NK-92 treated with Interleukin-12 subunit alpha and Interleukin-12 subunit beta, amount 100 ng/mL, for 24 hours (cell line): ENCODE data around the gene HBD.
"Not testable (repeated sequence)": the region's sequence is repeated elsewhere in the genome, so short reads cannot be mapped to it uniquely, and the experiment has no call there.

ENCODE experiments used
- DNase-seq: peaks from one replicate; lab custom pipeline; 2025; lab: John Stamatoyannopoulos, UW

The HBD gene

DNA sequence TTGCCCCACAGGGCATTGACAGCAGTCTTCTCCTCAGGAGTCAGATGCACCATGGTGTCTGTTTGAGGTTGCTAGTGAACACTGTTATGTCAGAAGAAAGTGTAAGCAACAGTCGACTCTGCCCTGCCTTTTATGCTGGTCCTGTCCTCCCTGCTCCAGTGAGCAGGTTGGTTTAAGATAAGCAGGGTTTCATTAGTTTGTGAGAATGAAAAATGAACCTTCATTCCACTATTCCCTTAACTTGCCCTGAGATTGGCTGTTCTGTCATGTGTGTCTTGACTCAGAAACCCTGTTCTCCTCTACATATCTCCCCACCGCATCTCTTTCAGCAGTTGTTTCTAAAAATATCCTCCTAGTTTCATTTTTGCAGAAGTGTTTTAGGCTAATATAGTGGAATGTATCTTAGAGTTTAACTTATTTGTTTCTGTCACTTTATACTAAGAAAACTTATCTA lies at the start of gene HBD:
HBD (minus strand) TSS at position 103 of the 454 bp plus-strand sequence; CDS start at position 53, 50 bp downstream.
- no peak for DNase-seq

DNA sequence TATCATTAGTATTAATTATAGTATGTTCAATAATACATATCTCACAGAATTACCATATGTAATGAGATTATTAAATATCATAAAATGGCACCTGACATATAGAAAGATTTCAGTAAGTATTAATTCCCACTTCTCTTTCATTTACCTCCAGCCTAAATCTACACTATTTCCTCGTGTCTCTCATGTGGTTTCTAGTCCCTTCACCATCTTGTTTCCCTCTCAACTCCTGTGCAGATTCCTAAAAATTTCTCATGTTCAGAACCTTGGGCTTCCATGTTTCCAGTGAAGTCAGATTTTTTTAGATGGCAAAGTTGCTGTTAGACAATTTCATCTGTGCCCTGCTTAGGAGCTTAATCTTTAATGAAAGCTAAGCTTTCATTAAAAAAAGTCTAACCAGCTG lies 49.6 kb upstream of the HBD start:
- no peak for DNase-seq

DNA sequence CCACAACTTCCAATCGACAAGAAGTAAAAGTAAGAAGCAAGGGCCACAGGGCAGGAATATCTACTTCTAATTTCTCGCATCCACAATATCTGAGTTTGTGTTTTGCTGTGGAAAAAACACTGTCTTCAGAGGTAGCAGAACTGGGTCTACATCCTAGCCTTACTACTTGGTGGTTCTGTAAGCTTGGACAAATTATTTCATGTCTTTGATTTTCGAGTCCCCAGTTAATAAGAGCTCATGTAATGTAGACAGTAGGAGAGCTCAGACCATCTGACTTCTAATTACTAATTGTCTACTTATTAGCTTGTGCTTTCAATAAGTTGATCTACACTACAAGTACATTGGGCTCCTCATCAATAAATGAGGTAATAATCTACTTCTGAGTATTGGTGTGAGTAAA lies 48.8 kb upstream of the HBD start:
- DNase-seq, result no peak

GRCh38 chr11:5282628-5283027 lies 48.3 kb upstream of the HBD start:
- DNase-seq, result no peak

GRCh38 chr11:5281596-5281995 lies 47.3 kb upstream of the HBD start:
- no peak for DNase-seq

DNA sequence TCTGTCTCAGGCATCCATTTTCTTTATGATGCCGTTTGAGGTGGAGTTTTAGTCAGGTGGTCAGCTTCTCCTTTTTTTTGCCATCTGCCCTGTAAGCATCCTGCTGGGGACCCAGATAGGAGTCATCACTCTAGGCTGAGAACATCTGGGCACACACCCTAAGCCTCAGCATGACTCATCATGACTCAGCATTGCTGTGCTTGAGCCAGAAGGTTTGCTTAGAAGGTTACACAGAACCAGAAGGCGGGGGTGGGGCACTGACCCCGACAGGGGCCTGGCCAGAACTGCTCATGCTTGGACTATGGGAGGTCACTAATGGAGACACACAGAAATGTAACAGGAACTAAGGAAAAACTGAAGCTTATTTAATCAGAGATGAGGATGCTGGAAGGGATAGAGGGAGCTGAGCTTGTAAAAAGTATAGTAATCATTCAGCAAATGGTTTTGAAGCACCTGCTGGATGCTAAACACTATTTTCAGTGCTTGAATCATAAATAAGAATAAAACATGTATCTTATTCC lies 46.4 kb upstream of the HBD start:
- peak; percentile 80 for DNase-seq

DNA sequence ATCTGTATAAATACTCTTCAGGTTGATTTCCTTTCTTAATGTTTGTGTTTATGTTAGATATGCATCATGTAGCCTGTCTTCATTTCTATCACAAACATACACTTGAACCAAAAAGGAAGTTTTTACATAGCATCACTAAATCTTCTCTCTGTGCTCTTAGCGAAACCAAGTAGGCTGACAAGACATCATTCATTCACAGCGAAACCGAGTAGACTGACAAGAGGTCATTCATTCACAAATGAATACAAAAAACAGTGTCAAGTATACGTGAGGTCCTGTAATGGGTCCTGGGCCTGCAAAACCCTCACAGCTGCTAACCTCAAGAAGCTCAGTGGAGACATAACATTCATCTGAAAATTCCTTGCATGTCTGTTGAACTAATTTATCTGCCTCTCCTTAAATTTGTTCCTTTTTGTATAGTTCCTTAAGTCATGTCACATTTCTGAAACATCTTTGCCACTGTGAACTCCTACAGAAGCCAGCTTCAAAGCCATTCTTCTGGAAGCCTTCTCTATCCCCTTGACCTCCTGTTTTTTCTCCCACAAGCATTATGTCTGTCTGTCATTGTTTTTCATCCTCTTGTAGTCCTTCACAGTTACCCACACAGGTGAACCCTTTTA lies 45.3 kb upstream of the HBD start:
- no peak for DNase-seq

DNA sequence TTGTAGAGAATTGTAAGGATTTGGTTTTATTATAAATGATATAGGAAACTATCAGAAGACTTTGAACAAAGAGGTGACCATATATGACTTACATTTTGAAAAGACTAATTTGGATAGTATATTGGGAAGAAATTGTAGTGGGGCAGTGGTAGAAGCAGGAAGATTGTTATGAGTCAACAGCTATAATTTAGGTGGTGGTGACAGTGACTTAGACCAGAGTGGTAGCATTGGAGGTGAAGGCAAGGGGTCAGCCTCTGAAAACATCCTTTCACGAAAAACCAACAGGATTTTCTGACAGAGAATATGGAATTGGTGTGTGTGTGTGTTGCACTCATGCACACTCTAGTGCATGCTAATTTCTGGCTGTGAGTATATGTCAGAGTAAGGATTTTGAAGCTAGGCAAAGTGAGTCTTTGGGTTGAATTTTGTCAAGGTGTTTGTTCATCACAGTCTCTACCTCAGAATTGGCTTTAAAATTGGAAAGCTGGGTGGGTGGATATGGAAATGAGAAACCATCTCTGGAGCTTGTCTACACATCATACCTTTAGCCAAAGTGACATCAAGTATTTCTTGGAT lies 43.6 kb upstream of the HBD start:
- DNase-seq, result no peak

- no peak for DNase-seq
These were observed 42.4 kb upstream of the HBD start for GRCh38 chr11:5276697-5277096.

DNA sequence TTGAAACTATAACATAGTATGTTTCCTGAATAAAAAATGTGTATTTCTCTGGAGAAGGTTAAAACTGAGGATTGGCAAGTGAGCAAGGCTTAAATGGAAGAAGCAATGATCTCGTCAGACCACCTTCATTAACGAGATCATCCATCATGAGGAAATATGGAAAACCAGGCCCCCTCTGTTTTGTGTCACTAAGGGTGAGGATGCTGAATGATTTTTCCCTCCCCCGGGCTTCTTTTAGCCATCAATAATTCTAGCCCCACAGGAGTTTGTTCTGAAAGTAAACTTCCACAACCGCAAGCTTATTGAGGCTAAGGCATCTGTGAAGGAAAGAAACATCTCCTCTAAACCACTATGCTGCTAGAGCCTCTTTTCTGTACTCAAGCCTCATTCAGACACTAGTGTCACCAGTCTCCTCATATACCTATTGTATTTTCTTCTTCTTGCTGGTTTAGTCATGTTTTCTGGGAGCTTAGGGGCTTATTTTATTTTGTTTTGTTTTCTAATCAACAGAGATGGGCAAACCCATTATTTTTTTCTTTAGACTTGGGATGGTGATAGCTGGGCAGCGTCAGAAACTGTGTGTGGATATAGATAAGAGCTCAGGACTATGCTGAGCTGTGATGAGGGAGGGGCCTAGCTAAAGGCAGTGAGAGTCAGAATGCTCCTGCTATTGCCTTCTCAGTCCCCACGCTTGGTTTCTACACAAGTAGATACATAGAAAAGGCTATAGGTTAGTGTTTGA lies 41.3 kb upstream of the HBD start:
- no peak for DNase-seq

DNA sequence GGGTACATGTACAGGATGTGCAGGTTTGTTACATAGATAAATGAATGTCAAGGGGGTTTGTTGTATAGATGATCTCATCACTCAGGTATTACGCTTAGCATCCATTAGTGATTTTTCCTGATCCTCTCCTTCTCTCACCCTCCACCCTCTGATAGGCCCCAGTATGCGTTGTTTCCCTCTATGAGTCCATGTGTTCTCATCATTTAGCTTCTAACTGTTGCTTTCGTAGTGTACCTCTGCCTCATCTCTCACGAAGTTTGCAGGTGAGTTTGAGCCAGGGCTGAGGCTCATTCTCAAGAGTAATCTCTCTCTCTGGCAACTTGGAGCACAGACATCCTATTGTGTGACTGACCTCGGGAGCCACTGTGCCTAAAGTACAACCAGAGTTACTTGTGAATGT lies 40.1 kb upstream of the HBD start:
- no peak for DNase-seq

- DNase-seq, result no peak
These were observed 38.2 kb upstream of the HBD start for GRCh38 chr11:5272395-5273017.

DNA sequence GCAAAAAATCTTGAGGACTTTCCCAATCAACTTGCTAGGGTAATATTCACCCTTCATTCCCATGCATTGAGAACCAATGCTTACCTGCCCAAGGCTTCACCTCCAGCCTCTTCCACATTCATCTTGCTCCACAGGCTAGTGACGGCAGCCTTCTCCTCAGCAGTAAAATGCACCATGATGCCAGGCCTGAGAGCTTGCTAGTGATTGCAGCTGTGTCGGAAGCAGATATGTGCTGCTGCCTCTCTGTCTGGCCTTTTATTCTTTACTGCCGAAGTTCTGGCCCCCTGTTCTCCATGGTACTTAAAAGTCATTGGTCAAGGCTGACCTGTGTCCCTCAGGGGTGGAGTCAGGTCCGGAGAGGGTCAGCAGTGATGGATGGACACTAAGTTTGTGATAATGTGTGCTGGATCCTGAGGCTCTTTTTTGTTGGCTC lies 35.4 kb upstream of the HBD start, which contains the start of gene HBE1:
HBE1 (minus strand) TSS at position 231 of the 433 bp plus-strand sequence; CDS start at position 176, 55 bp downstream.
- no peak for DNase-seq

GRCh38 chr11:5267033-5267563 lies 32.8 kb upstream of the HBD start:
- no peak for DNase-seq

DNA sequence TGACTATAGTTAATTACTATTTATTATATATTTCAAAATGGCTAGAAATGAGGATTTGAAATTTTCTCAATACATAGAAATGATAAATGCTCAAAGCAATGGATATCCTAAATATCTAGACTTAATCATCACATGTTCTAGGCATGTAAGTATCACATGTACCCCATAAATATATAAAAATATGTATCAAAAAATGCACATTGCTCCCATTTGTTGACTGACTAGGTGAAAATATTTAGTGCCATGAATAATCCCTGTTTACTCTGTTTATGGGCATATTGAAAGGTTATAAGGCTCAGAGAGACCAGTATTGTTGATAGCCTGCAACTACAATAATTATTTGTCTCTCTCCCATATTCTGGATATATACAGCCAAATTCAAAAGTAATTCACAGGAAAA lies 32.3 kb upstream of the HBD start:
- DNase-seq, result no peak

GRCh38 chr11:5265832-5266231 lies 31.5 kb upstream of the HBD start:
- DNase-seq, result no peak

DNA sequence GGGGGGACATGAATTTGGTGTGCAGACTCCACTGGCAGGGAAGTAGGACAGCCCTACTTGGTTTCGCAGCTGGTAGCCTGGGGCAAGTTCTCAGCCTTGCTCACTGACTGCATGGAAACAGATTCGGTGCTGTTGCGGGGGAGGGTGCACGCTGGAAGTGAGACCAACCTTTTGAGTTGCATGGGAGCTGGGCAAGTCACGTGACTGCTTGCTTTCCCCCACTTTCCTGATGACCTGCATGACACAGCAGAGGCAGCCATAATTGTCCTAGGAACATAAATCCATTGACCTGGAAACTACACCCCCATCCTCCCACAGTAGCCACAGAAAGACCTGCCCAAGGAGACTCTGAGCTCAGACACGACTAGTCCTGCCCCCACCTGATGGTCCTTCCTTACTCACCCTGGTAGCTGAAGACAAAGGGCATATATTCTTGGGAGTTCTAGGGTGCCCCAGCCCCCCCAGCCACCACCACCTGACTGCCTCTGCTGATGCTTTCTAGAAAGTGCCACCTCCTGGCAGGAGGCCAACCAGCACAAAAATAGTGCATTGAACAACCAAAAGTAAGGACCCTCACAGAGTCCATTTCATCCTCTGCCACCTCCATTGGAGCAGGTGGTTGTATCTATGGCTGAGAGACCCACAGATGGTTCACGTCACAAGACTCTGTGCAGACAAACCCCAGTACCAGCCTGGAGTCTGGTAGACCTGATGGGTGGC lies 24.4 kb upstream of the HBD start:
- DNase-seq, result no peak

DNA sequence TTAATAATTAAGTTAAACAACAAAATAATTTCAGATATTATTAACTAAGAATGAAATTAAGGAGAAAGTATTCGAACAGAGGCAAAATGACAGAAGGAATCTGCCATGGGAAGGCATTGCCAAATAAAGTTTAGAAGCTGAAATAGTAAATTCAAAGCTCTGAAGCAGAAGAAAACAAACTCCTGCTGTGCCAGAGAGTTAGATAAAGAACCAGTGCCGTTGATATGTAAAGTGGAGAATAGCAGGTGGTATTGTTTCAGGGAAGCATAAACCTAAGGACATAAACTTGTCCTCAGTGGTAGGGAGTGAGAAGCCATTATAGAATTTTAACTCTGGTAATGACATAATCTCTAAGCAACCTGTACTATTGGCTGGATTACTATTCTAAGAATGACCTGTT lies 23.0 kb upstream of the HBD start:
- no peak for DNase-seq

DNA sequence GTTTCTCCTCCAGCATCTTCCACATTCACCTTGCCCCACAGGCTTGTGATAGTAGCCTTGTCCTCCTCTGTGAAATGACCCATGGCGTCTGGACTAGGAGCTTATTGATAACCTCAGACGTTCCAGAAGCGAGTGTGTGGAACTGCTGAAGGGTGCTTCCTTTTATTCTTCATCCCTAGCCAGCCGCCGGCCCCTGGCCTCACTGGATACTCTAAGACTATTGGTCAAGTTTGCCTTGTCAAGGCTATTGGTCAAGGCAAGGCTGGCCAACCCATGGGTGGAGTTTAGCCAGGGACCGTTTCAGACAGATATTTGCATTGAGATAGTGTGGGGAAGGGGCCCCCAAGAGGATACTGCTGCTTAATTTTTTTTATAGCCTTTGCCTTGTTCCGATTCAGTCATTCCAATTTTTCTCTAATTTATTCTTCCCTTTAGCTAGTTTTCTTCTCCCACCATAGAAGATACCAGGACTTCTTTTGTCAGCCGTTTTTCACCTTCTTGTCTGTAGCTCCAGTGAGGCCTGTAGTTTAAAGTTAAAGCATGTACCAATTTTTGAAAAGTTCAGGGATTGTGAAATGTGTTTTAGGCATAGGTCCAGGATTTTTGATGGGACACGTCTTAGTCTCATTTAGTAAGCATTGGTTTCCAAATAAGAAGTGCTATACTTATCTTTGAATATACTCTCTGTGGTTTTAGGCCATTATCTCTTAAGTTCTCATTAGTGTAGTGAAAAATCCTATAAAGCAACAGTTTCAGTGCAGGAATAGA lies 20.5 kb upstream of the HBD start, which contains the start of gene HBG2:
HBG2 (minus strand) TSS at position 136 of the 768 bp plus-strand sequence; CDS start at position 83, 53 bp downstream.
- not testable (repeated sequence) for DNase-seq

GRCh38 chr11:5254023-5254422 lies 19.7 kb upstream of the HBD start:
- DNase-seq, result not testable (repeated sequence)

DNA sequence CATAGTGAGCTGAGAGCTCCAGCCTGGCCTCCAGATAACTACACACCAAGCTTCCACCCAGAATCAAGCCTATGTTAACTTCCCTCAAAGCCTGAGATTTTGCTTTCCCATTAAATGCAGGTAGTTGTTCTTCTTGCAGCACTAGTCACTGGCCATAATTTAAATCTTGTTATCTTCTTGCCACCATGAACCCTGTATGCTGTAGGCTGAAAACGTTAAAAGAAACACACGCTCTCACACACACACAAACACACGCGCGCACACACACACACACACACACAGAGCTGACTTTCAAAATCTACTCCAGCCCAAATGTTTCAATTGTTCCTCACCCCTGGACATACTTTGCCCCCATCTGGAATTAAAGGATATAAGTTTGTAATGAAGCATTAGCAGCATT lies 19.2 kb upstream of the HBD start:
- not testable (repeated sequence) for DNase-seq
